Uterus (tissue), 2 donors: Measurements from ENCODE around the gene NDUFV3.

Experiments used
- CTCF ChIP-seq, 4 experiments: fragments of 200-600 bp in 2 of 4; fragments of 450-650 bp in 2 of 4; sonication (generic) in 2 of 4; IDR thresholded peaks; one replicate each; pipeline ENCODE4 v1.5.1; 2016 to 2019; ENCODE audit warnings: antibody characterized with exemption in 4 of 4, mild to moderate bottlenecking in 2 of 4, moderate library complexity in 1 of 4
- POLR2A ChIP-seq, 2 donors: fragments of 450-650 bp; IDR thresholded peaks; one replicate each; pipeline ENCODE4 v1.6.1; 2016; ENCODE audit warnings: antibody characterized with exemption in 2 of 2, mild to moderate bottlenecking in 1 of 2, moderate library complexity in 1 of 2

GRCh38 chr21:42864815-42865775 lies 28.0 kb upstream of the NDUFV3 start:
- TF ChIP-seq CTCF (IDR thresholded peaks at IDR 0.05) (no peak), POLR2A (IDR thresholded peaks at IDR 0.05) (no peak)
